ENCODE measurements around the gene IL13RA1. TPM values are rescaled to one million over a fixed set of nuclear protein-coding genes. Genes with fewer than 3 reads are reported as not detected.
A peak's percentile ranks its signal among the peaks of the same experiment; 100 is the strongest.

The IL13RA1 gene
- total and polyA plus RNA-seq, 2 experiments from 2014 or later: 2.7 to 6.6 TPM

DNA sequence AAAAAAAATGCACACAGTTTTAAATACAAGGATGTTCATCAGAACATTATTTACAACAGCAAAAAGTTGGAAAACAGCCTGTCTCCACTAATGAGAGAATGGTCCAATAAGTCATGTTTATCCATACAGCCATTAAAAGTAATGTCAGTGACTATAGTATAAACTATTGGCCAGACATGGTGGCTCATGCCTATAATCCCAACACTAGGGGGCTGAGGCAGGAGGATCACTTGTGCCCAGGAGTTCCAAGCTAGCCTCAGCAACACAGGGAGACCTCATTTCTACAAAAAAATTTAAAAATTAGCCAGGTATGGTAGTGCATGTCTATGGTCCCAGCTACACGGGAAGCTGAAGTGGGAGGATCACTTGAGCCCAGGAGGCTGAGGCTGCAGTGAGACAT is 48.1 kb upstream of the IL13RA1 start (continued):
- TF ChIP-seq CTCF (conservative IDR thresholded peaks at IDR 0.05; ENCODE audit: low read depth in 2 of 2): peak; percentile 20; a peak in 1 of 4 replicates

GRCh38 chrX:118682258-118683014 is 45.0 kb upstream of the IL13RA1 start:
- no peaks in the 10 kb centered on the region for H4K20me1 ChIP-seq (replicated peaks; ENCODE audit: insufficient read depth)
- DNase-seq (ENCODE audit: low spot score) (no peak), ATAC-seq (no peak)
- Mint-ChIP-seq H3K27me3 (ENCODE audit: insufficient read depth, low read depth, poor library complexity) (no peaks in the 10 kb centered on the region), H3K27ac (no peak overlapping the region), H3K9me3 (no peaks in the 10 kb centered on the region), H3K4me3 (no peak overlapping the region), H3K4me1 (peaks cover 2% of the 10 kb centered on the region; the same call in 1 of the 3 replicates), H3K36me3 (ENCODE audit: low read depth) (no peaks in the 10 kb centered on the region)
- no peak overlapping the region for H2AFZ ChIP-seq
- no peaks in the 10 kb centered on the region for H3F3A ChIP-seq (replicated peaks; ENCODE audit: low read depth)
- no peaks in the 10 kb centered on the region for H3K9me2 ChIP-seq (ENCODE audit: insufficient read depth)
- H3K4me3 ChIP-seq: no peak overlapping the region
- no peaks in the 10 kb centered on the region for H3K27me3 ChIP-seq (ENCODE audit: insufficient read depth)
- no peaks in the 10 kb centered on the region for H3K79me2 ChIP-seq (replicated peaks; ENCODE audit: insufficient read depth)
- no peaks in the 10 kb centered on the region for H3K4me1 ChIP-seq (ENCODE audit: insufficient read depth)
- no peak overlapping the region for H3K4me2 ChIP-seq
- no peak for TF ChIP-seq JUNB (IDR thresholded peaks at IDR 0.05; ENCODE audit: unreplicated experiment)
- TF ChIP-seq NANOG (IDR thresholded peaks at IDR 0.05; ENCODE audit: borderline replicate concordance): no peak
- TF ChIP-seq, protein P1, sequence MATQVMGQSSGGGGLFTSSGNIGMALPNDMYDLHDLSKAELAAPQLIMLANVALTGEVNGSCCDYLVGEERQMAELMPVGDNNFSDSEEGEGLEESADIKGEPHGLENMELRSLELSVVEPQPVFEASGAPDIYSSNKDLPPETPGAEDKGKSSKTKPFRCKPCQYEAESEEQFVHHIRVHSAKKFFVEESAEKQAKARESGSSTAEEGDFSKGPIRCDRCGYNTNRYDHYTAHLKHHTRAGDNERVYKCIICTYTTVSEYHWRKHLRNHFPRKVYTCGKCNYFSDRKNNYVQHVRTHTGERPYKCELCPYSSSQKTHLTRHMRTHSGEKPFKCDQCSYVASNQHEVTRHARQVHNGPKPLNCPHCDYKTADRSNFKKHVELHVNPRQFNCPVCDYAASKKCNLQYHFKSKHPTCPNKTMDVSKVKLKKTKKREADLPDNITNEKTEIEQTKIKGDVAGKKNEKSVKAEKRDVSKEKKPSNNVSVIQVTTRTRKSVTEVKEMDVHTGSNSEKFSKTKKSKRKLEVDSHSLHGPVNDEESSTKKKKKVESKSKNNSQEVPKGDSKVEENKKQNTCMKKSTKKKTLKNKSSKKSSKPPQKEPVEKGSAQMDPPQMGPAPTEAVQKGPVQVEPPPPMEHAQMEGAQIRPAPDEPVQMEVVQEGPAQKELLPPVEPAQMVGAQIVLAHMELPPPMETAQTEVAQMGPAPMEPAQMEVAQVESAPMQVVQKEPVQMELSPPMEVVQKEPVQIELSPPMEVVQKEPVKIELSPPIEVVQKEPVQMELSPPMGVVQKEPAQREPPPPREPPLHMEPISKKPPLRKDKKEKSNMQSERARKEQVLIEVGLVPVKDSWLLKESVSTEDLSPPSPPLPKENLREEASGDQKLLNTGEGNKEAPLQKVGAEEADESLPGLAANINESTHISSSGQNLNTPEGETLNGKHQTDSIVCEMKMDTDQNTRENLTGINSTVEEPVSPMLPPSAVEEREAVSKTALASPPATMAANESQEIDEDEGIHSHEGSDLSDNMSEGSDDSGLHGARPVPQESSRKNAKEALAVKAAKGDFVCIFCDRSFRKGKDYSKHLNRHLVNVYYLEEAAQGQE (IDR thresholded peaks at IDR 0.05; ENCODE audit: unreplicated experiment): no peak
- no peak for TF ChIP-seq EZH2 (IDR thresholded peaks at IDR 0.05; ENCODE audit: low read depth, unreplicated experiment)
- no peak for TF ChIP-seq ZNF331 (CRISPR knock-in tag; IDR thresholded peaks at IDR 0.05; ENCODE audit: low read depth)
- no peak for TF ChIP-seq POLR2AphosphoS5 (IDR thresholded peaks at IDR 0.05; ENCODE audit: low read depth)
- TF ChIP-seq, protein P2, sequence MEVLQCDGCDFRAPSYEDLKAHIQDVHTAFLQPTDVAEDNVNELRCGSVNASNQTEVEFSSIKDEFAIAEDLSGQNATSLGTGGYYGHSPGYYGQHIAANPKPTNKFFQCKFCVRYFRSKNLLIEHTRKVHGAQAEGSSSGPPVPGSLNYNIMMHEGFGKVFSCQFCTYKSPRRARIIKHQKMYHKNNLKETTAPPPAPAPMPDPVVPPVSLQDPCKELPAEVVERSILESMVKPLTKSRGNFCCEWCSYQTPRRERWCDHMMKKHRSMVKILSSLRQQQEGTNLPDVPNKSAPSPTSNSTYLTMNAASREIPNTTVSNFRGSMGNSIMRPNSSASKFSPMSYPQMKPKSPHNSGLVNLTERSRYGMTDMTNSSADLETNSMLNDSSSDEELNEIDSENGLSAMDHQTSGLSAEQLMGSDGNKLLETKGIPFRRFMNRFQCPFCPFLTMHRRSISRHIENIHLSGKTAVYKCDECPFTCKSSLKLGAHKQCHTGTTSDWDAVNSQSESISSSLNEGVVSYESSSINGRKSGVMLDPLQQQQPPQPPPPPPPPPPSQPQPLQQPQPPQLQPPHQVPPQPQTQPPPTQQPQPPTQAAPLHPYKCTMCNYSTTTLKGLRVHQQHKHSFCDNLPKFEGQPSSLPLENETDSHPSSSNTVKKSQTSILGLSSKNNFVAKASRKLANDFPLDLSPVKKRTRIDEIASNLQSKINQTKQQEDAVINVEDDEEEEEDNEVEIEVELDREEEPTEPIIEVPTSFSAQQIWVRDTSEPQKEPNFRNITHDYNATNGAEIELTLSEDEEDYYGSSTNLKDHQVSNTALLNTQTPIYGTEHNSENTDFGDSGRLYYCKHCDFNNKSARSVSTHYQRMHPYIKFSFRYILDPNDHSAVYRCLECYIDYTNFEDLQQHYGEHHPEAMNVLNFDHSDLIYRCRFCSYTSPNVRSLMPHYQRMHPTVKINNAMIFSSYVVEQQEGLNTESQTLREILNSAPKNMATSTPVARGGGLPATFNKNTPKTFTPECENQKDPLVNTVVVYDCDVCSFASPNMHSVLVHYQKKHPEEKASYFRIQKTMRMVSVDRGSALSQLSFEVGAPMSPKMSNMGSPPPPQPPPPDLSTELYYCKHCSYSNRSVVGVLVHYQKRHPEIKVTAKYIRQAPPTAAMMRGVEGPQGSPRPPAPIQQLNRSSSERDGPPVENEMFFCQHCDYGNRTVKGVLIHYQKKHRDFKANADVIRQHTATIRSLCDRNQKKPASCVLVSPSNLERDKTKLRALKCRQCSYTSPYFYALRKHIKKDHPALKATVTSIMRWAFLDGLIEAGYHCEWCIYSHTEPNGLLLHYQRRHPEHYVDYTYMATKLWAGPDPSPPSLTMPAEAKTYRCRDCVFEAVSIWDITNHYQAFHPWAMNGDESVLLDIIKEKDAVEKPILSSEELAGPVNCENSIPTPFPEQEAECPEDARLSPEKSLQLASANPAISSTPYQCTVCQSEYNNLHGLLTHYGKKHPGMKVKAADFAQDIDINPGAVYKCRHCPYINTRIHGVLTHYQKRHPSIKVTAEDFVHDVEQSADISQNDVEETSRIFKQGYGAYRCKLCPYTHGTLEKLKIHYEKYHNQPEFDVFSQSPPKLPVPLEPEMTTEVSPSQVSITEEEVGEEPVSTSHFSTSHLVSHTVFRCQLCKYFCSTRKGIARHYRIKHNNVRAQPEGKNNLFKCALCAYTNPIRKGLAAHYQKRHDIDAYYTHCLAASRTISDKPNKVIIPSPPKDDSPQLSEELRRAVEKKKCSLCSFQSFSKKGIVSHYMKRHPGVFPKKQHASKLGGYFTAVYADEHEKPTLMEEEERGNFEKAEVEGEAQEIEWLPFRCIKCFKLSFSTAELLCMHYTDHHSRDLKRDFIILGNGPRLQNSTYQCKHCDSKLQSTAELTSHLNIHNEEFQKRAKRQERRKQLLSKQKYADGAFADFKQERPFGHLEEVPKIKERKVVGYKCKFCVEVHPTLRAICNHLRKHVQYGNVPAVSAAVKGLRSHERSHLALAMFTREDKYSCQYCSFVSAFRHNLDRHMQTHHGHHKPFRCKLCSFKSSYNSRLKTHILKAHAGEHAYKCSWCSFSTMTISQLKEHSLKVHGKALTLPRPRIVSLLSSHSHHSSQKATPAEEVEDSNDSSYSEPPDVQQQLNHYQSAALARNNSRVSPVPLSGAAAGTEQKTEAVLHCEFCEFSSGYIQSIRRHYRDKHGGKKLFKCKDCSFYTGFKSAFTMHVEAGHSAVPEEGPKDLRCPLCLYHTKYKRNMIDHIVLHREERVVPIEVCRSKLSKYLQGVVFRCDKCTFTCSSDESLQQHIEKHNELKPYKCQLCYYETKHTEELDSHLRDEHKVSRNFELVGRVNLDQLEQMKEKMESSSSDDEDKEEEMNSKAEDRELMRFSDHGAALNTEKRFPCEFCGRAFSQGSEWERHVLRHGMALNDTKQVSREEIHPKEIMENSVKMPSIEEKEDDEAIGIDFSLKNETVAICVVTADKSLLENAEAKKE (CRISPR knock-in tag; IDR thresholded peaks at IDR 0.05): no peak
- TF ChIP-seq EZH2phosphoT487 (IDR thresholded peaks at IDR 0.05; ENCODE audit: unreplicated experiment): no peak
- no peak for TF ChIP-seq CREB1 (CRISPR knock-in tag; IDR thresholded peaks at IDR 0.05; ENCODE audit: low read depth)
- no peak for TF ChIP-seq ZNF114 (CRISPR knock-in tag; IDR thresholded peaks at IDR 0.05)
- no peaks in the 10 kb centered on the region for H3K36me3 ChIP-seq (ENCODE audit: insufficient read depth)
- no peak overlapping the region for H3K27ac ChIP-seq (ENCODE audit: low read depth)

All from GM23338 (cell line).